ENCODE results near the gene AOX1.

- TF ChIP-seq CTCF (IDR thresholded peaks at IDR 0.05) = no peak
- no peak for TF ChIP-seq POLR2AphosphoS5 (IDR thresholded peaks at IDR 0.05)
- TF ChIP-seq POLR2A (IDR thresholded peaks at IDR 0.05) = no peak
- TF ChIP-seq EP300 (IDR thresholded peaks at IDR 0.05) = no peak
Observed at GRCh38 chr2:200615247-200615646, 29.4 kb downstream of the AOX1 start.
